OCI-LY7 (cell line): Measurements from ENCODE around the gene IVL. TPM values are rescaled to one million over a fixed set of nuclear protein-coding genes. Genes with fewer than 3 reads are reported as not detected.

Experiments used
- BruUV-seq: library from RNA; stranded (reverse); fragments of 400-500 nt; replicated peaks from 2 replicates; lab custom pipeline; 2021; lab: Mats Ljungman, UMichigan
- CTCF ChIA-PET: fragments of 300-600 bp; sonication (Branson Sonifier 250); formaldehyde crosslinking; loops from one replicate; lab custom pipeline; 2022; ENCODE audit warnings: antibody characterized with exemption; ENCODE audit not compliant: unreplicated experiment; lab: Charles Lee
- POLR2A ChIA-PET: fragments of 300-600 bp; sonication (Branson Sonifier 250); formaldehyde crosslinking; loops from one replicate; lab custom pipeline; 2022; ENCODE audit warnings: antibody characterized with exemption; lab: Charles Lee
- DNase-seq: peaks from one replicate; pipeline ENCODE4 v3.0.0-alpha.2; 2015; ENCODE audit warnings: low spot score
- H2AFZ ChIP-seq: fragments of 200-600 bp; sonication (generic), shearing (Covaris generic); 2 replicates; pipeline ENCODE4 v1.6.1; 2014; ENCODE audit warnings: mild to moderate bottlenecking, antibody characterized with exemption, low read length, moderate library complexity
- H3K27ac ChIP-seq: fragments of 200-600 bp; sonication (generic); 2 replicates; pipeline ENCODE4 v1.5.1; 2014; ENCODE audit warnings: mixed run types, low read depth, mild to moderate bottlenecking, moderate library complexity, low read length, inconsistent platforms; ENCODE audit not compliant: poor library complexity, severe bottlenecking
- H3K36me3 ChIP-seq: fragments of 200-600 bp; sonication (generic); 2 replicates; pipeline ENCODE4 v1.6.1; 2014; ENCODE audit warnings: mild to moderate bottlenecking, antibody characterized with exemption, low read length, moderate library complexity, mixed read lengths; ENCODE audit not compliant: insufficient read depth
- H3K4me1 ChIP-seq: fragments of 200-600 bp; sonication (generic); 2 replicates; pipeline ENCODE4 v1.5.1; 2014; ENCODE audit warnings: mild to moderate bottlenecking, low read length; ENCODE audit not compliant: insufficient read depth, poor library complexity, severe bottlenecking
- H3K4me2 ChIP-seq: fragments of 200-600 bp; sonication (generic); 2 replicates; pipeline ENCODE4 v1.6.1; 2014; ENCODE audit warnings: mild to moderate bottlenecking, low read length
- H3K4me3 ChIP-seq: fragments of 200-600 bp; sonication (generic); 2 replicates; pipeline ENCODE4 v1.5.1; 2014; ENCODE audit warnings: mild to moderate bottlenecking, low read depth, low read length; ENCODE audit not compliant: poor library complexity, severe bottlenecking
- H3K79me2 ChIP-seq: fragments of 200-600 bp; sonication (generic); 2 replicates; pipeline ENCODE4 v1.6.1; 2016; ENCODE audit warnings: low read depth, mild to moderate bottlenecking, low read length, moderate library complexity, mixed read lengths; ENCODE audit not compliant: insufficient read depth
- H3K9me2 ChIP-seq: fragments of 200-600 bp; sonication (generic); 2 replicates; pipeline ENCODE4 v1.6.1; 2016; ENCODE audit warnings: mild to moderate bottlenecking, low read length, mixed read lengths; ENCODE audit not compliant: insufficient read depth
- H3K9me3 ChIP-seq: fragments of 200-600 bp; sonication (generic); 2 replicates; pipeline ENCODE4 v1.6.1; 2014; ENCODE audit warnings: mild to moderate bottlenecking, mixed run types, low read length, mixed read lengths
- H4K20me1 ChIP-seq: fragments of 200-600 bp; sonication (generic); 2 replicates; pipeline ENCODE4 v1.6.1; 2014; ENCODE audit warnings: mild to moderate bottlenecking, antibody characterized with exemption, low read length, moderate library complexity, mixed read lengths; ENCODE audit not compliant: insufficient read depth
- CTCF ChIP-seq: fragments of 200-600 bp; sonication (generic); conservative IDR thresholded peaks from 2 replicates; pipeline ENCODE4 v1.5.1; 2014; ENCODE audit warnings: mild to moderate bottlenecking, antibody characterized with exemption, low read length, moderate library complexity, mixed read lengths
- EZH2phosphoT487 ChIP-seq: fragments of 200-600 bp; sonication (generic); IDR thresholded peaks from 2 replicates; pipeline ENCODE4 v1.6.1; 2018; ENCODE audit warnings: low read depth, borderline replicate concordance, mild to moderate bottlenecking, mixed run types, antibody characterized with exemption, low read length, moderate library complexity, mixed read lengths
- intact Hi-C: fragments of 100-400 bp; cut with micrococcal nuclease; formaldehyde crosslinking; loops from one replicate; pipeline ENCODE4 v1.10.0; 2022; ENCODE audit not compliant: unreplicated experiment
- total RNA-seq, 2 experiments: library from RNA; depleted of rRNA in 1 of 2; stranded (reverse); fragments of >200 nt in 1 of 2; shearing (Covaris generic) in 1 of 2; gene quantifications; 2 replicates each; pipeline ENCODE4 v1.2.3, GENCODE V29; 2014 to 2022

The IVL gene
- total RNA-seq, 2 experiments from 2014 or later: not detected

- Histone ChIP-seq H3K36me3 (no peaks in the 10 kb centered on the region), H2AFZ (no peak overlapping the region), H3K79me2 (no peaks in the 10 kb centered on the region), H4K20me1 (no peaks in the 10 kb centered on the region), H3K27ac (no peak overlapping the region), H3K9me2 (no peaks in the 10 kb centered on the region), H3K4me2 (no peak overlapping the region), H3K4me3 (no peak overlapping the region), H3K4me1 (no peaks in the 10 kb centered on the region), H3K9me3 (no peaks in the 10 kb centered on the region)
- intact Hi-C loops: no loop called here
- no peak for TF ChIP-seq EZH2phosphoT487
- TF ChIP-seq CTCF: no peak
- no TSS peak for BruUV-seq
- ChIA-PET POLR2A (no interaction called here), CTCF (no interaction called here)
- DNase-seq: no peak
Measured at GRCh38 chr1:152880316-152880715, 28.0 kb upstream of the IVL start.

GRCh38 chr1:152880907-152881306 is 27.4 kb upstream of the IVL start:
- H3K4me2 ChIP-seq: no peak overlapping the region
- ChIA-PET POLR2A (interaction anchor here (0.7 kb wide), 1 partner anchor 374 kb away, joined by 7 read pairs; no protein-coding TSS in a partner anchor), CTCF (no interaction called here)
- no peak overlapping the region for H3K4me3 ChIP-seq
- no peaks in the 10 kb centered on the region for H4K20me1 ChIP-seq
- H3K36me3 ChIP-seq: no peaks in the 10 kb centered on the region
- H3K79me2 ChIP-seq: no peaks in the 10 kb centered on the region
- TF ChIP-seq EZH2phosphoT487 (no peak), CTCF (no peak)
- no peak overlapping the region for H3K27ac ChIP-seq
- no TSS peak for BruUV-seq
- H3K4me1 ChIP-seq: no peaks in the 10 kb centered on the region
- H3K9me3 ChIP-seq: no peaks in the 10 kb centered on the region
- no peak overlapping the region for H2AFZ ChIP-seq
- intact Hi-C loops: no loop called here
- no peak for DNase-seq
- no peaks in the 10 kb centered on the region for H3K9me2 ChIP-seq

- Histone ChIP-seq H3K27ac (no peak overlapping the region), H4K20me1 (no peaks in the 10 kb centered on the region), H3K9me2 (no peaks in the 10 kb centered on the region), H3K4me1 (no peaks in the 10 kb centered on the region), H3K4me3 (no peak overlapping the region), H3K4me2 (no peak overlapping the region), H2AFZ (no peak overlapping the region), H3K9me3 (no peaks in the 10 kb centered on the region), H3K79me2 (no peaks in the 10 kb centered on the region), H3K36me3 (no peaks in the 10 kb centered on the region)
- CTCF ChIA-PET: no interaction called here
- no peak for DNase-seq
- TF ChIP-seq EZH2phosphoT487 (no peak), CTCF (no peak)
- intact Hi-C loops: no loop called here
- no TSS peak for BruUV-seq
- POLR2A ChIA-PET: no interaction called here
Measured at GRCh38 chr1:152884085-152884484, 24.3 kb upstream of the IVL start.
